ENCODE measurements around the gene GLRA1. TPM values are rescaled to one million over a fixed set of nuclear protein-coding genes. Genes with fewer than 3 reads are reported as not detected.

The GLRA1 gene
- polyA plus RNA-seq, 1 experiment, result not detected

DNA sequence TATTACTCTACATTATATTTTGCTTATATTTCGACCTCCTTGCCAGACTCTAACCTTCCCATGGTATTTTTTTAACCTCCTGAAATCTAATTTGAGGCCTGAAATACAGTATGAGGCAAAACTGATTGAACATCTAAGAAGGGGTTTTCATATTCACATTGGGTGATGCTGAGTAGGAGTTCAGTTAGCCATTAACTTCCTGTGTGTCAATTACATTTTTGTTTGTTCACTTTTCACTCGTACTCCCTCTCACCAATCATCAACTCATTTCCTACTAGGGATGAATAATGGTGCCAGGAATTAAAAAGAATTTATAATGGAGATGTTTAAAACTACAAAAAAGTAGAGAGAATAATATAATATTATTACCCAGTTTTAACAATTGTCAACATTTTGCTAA, 27.6 kb upstream of the GLRA1 start:
- Histone ChIP-seq H3K4me3 (ENCODE audit: low read depth, low read length) (no peak overlapping the region), H3K27ac (ENCODE audit: low read depth, low read length) (no peak overlapping the region), H3K27me3 (ENCODE audit: control insufficient read depth, insufficient read depth, low read length) (no peaks in the 10 kb centered on the region), H3K9me3 (ENCODE audit: control insufficient read depth, insufficient read depth, low read length) (no peaks in the 10 kb centered on the region)
- no peak for DNase-seq (ENCODE audit: low read depth, low spot score)
- ChIA-PET CTCF (no interaction called here), POLR2A (no interaction called here)
- TF ChIP-seq, protein P1, sequence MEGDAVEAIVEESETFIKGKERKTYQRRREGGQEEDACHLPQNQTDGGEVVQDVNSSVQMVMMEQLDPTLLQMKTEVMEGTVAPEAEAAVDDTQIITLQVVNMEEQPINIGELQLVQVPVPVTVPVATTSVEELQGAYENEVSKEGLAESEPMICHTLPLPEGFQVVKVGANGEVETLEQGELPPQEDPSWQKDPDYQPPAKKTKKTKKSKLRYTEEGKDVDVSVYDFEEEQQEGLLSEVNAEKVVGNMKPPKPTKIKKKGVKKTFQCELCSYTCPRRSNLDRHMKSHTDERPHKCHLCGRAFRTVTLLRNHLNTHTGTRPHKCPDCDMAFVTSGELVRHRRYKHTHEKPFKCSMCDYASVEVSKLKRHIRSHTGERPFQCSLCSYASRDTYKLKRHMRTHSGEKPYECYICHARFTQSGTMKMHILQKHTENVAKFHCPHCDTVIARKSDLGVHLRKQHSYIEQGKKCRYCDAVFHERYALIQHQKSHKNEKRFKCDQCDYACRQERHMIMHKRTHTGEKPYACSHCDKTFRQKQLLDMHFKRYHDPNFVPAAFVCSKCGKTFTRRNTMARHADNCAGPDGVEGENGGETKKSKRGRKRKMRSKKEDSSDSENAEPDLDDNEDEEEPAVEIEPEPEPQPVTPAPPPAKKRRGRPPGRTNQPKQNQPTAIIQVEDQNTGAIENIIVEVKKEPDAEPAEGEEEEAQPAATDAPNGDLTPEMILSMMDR (IDR thresholded peaks at IDR 0.05; ENCODE audit: low read depth, low read length), result no peak

DNA sequence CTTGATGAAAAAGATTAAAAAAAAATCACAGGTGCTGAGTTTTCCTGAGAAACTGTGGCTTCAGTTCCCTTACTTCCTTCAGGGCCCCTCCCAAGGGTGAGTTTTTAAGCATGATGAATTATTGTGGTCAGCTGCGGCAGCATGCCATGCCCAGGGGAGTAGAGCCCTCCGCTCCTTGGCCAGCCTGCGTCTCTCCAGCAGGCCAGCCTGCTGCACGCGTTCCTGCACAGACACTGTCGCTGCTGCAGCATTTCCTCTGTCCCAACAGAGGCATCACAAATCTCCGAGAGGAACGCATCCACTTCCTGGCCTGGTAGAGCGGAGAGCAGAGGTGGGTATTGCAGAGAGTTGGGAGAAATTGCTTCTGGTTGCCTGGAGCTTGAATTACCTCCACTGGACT, 26.1 kb upstream of the GLRA1 start:
- ChIA-PET POLR2A (no interaction called here), CTCF (no interaction called here)
- H3K4me3 ChIP-seq (ENCODE audit: low read depth, low read length), result no peak overlapping the region
- TF ChIP-seq, protein P1 (IDR thresholded peaks at IDR 0.05; ENCODE audit: low read depth, low read length), result no peak
- H3K27ac ChIP-seq (ENCODE audit: low read depth, low read length), result no peak overlapping the region
- H3K27me3 ChIP-seq (ENCODE audit: control insufficient read depth, insufficient read depth, low read length), result no peaks in the 10 kb centered on the region
- no peak for DNase-seq (ENCODE audit: low read depth, low spot score)
- no peaks in the 10 kb centered on the region for H3K9me3 ChIP-seq (ENCODE audit: control insufficient read depth, insufficient read depth, low read length)

DNA sequence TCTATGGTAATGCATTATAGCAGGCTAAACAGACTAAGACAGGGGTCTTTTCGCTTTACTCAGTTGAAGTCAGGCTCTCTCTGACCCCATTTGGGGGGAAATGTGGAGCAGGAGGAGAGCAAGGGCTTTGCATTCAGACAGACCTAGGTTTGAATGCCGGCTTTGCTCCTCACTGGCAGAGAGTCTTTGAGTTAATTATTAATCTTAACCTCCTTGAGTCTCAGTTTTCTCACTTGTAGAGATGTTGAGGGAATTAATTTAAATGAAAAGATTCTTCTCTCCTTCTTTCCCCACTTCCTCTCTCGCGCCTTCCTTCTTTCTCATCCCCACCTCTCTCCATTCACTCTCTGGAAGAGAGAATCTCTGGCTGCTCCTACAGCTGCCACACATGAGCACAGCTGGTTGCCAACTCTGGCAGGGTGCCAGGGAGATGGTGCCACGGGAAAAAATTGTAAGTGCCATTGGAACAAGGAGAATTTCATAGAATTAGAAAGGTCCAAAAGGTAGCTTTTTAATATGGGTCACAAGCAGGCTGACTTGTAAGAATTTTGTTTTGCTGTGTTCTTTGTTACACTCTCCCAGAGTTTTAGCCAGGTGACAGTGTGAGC, 25.2 kb upstream of the GLRA1 start:
- no peak overlapping the region for H3K27ac ChIP-seq (ENCODE audit: low read depth, low read length)
- H3K4me3 ChIP-seq (ENCODE audit: low read depth, low read length), result no peak overlapping the region
- TF ChIP-seq, protein P1 (IDR thresholded peaks at IDR 0.05; ENCODE audit: low read depth, low read length), result no peak
- ChIA-PET POLR2A (no interaction called here), CTCF (no interaction called here)
- no peaks in the 10 kb centered on the region for H3K27me3 ChIP-seq (ENCODE audit: control insufficient read depth, insufficient read depth, low read length)
- no peaks in the 10 kb centered on the region for H3K9me3 ChIP-seq (ENCODE audit: control insufficient read depth, insufficient read depth, low read length)
- no peak for DNase-seq (ENCODE audit: low read depth, low spot score)

DNA sequence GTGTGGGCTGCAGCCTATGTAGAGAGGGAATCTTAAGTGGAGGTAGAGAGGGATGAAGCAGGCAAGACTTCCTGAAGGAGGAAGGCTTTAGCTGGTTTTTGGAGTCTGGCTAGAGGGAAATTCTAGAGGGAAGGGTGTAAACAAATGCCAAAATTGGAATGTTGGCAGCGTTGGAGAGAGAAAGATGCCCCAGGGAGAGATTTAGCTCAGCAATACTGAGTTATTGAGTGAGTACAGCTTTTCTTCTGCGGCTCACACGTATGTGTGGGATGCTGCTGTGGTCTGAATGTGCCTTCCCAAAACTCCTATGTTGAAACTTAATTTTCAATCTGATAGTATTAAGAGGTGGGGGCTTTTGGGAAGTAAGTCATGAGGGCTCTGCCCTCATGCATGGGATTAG, 24.5 kb upstream of the GLRA1 start:
- no peaks in the 10 kb centered on the region for H3K27me3 ChIP-seq (ENCODE audit: control insufficient read depth, insufficient read depth, low read length)
- POLR2A ChIA-PET, result no interaction called here

DNA sequence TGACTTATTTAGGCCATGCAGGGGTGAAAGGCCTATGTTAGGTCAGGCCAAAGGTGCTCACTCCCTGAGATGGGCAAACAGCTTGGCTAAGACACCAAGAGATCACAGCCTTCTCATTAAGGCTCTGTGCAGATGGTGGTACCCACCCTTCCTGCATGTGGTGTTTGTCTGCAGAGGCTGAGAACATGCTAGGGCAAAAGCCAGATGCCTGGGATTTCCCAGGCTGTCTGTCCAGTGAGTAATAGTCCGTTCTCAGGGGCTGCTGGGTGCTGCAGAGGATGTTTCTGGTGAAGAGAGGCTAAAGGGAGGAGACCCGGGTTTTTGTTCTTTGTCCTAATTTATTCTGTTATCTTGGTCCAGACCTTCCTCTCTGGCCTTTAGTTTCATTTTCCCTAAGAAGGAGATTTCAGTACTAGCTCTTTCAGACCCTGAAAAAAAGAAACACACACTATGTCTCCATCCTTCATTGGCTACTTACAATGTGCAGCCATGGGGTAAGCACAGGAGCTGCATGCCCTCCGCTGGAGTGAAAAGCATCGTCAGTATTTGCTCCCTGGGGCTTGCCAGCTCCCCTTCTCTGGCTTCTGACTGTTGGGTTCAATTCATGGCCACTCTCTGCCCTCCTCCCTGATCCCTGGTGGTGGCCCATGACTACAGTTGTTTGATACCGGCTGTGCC, 23.4 kb upstream of the GLRA1 start:
- no peak for DNase-seq (ENCODE audit: low read depth, low spot score)
- CTCF ChIA-PET, result no interaction called here
- no peak overlapping the region for H3K4me3 ChIP-seq (ENCODE audit: low read depth, low read length)
- no peaks in the 10 kb centered on the region for H3K27me3 ChIP-seq (ENCODE audit: control insufficient read depth, insufficient read depth, low read length)
- POLR2A ChIA-PET, result no interaction called here
- H3K9me3 ChIP-seq (ENCODE audit: control insufficient read depth, insufficient read depth, low read length), result no peaks in the 10 kb centered on the region
- TF ChIP-seq, protein P1 (IDR thresholded peaks at IDR 0.05; ENCODE audit: low read depth, low read length), result no peak
- no peak overlapping the region for H3K27ac ChIP-seq (ENCODE audit: low read depth, low read length)

More for the DNA sequence above, 24.5 kb upstream of the GLRA1 start:
- CTCF ChIA-PET, result no interaction called here
- TF ChIP-seq, protein P1 (IDR thresholded peaks at IDR 0.05; ENCODE audit: low read depth, low read length), result no peak
- Histone ChIP-seq H3K27ac (ENCODE audit: low read depth, low read length) (no peak overlapping the region), H3K9me3 (ENCODE audit: control insufficient read depth, insufficient read depth, low read length) (no peaks in the 10 kb centered on the region), H3K4me3 (ENCODE audit: low read depth, low read length) (no peak overlapping the region)
- no peak for DNase-seq (ENCODE audit: low read depth, low spot score)
